Neural cell (in vitro differentiated cells): Measurements from ENCODE around the gene SDK1. TPM values are rescaled to one million over a fixed set of nuclear protein-coding genes. Genes with fewer than 3 reads are reported as not detected.

Source experiments
- H2AFZ ChIP-seq: fragments of 200-600, 300-800 bp; sonication (generic), shearing (Covaris generic); 2 replicates; pipeline ENCODE4 v1.6.0; 2014; ENCODE audit warnings: low read depth, mild to moderate bottlenecking, antibody characterized with exemption, low read length, moderate library complexity
- H3F3A ChIP-seq: fragments of 200-600 bp; shearing (Covaris generic); 2 replicates; pipeline ENCODE4 v1.6.1; 2016; ENCODE audit warnings: mild to moderate bottlenecking, moderate library complexity, mixed read lengths, antibody characterized with exemption, low read length; ENCODE audit not compliant: insufficient read depth, poor library complexity, severe bottlenecking
- H3K27ac ChIP-seq: fragments of 200-600, 300-800 bp; sonication (generic), shearing (Covaris generic); 2 replicates; pipeline ENCODE4 v1.5.1; 2014; ENCODE audit warnings: mild to moderate bottlenecking, low read length, moderate library complexity
- H3K27me3 ChIP-seq: fragments of 300-800, 200-600 bp; sonication (generic), shearing (Covaris generic); 2 replicates; pipeline ENCODE4 v1.6.0; 2014; ENCODE audit warnings: mild to moderate bottlenecking, low read depth, low read length, moderate library complexity; ENCODE audit not compliant: insufficient read depth
- H3K36me3 ChIP-seq: fragments of 300-800, 200-600 bp; sonication (generic), shearing (Covaris generic); 2 replicates; pipeline ENCODE4 v1.5.1; 2014; ENCODE audit warnings: mild to moderate bottlenecking, antibody characterized with exemption, low read length, moderate library complexity; ENCODE audit not compliant: insufficient read depth
- H3K4me2 ChIP-seq: fragments of 300-800, 200-600 bp; sonication (generic), shearing (Covaris generic); 2 replicates; pipeline ENCODE4 v1.6.0; 2014; ENCODE audit warnings: mild to moderate bottlenecking, low read length
- H3K4me3 ChIP-seq: fragments of 300-800, 200-600 bp; sonication (generic), shearing (Covaris generic); 2 replicates; pipeline ENCODE4 v1.5.1; 2014; ENCODE audit warnings: mild to moderate bottlenecking, low read length, moderate library complexity
- H3K79me2 ChIP-seq: fragments of 200-600 bp; shearing (Covaris generic); replicated peaks from 2 replicates; pipeline ENCODE4 v1.6.0; 2014; ENCODE audit warnings: mild to moderate bottlenecking, low read length, moderate library complexity; ENCODE audit not compliant: insufficient read depth
- H3K9ac ChIP-seq: fragments of 300-800, 200-600 bp; sonication (generic), shearing (Covaris generic); 2 replicates; pipeline ENCODE4 v1.6.1; 2016; ENCODE audit warnings: mild to moderate bottlenecking, low read length, mixed read lengths
- H3K9me2 ChIP-seq: fragments of 200-600 bp; shearing (Covaris generic); 2 replicates; pipeline ENCODE4 v1.6.1; 2016; ENCODE audit warnings: mild to moderate bottlenecking, low read length, mixed read lengths; ENCODE audit not compliant: insufficient read depth
- H3K9me3 ChIP-seq: fragments of 200-600, 300-800 bp; sonication (generic), shearing (Covaris generic); 2 replicates; pipeline ENCODE4 v1.6.1; 2016; ENCODE audit warnings: mild to moderate bottlenecking, mixed run types, low read length, moderate library complexity, mixed read lengths
- H4K20me1 ChIP-seq: fragments of 200-600 bp; shearing (Covaris generic); 2 replicates; pipeline ENCODE4 v1.6.1; 2016; ENCODE audit warnings: mild to moderate bottlenecking, mixed run types; ENCODE audit not compliant: insufficient read depth
- CTCF ChIP-seq: fragments of 450-650 bp; IDR thresholded peaks from 2 replicates; pipeline ENCODE4 v1.5.1; 2014; ENCODE audit warnings: antibody characterized with exemption, mild to moderate bottlenecking, moderate library complexity; ENCODE audit not compliant: poor library complexity, severe bottlenecking
- EP300 ChIP-seq: fragments of 450-650 bp; conservative IDR thresholded peaks from 2 replicates; pipeline ENCODE4 v1.6.1; 2014; ENCODE audit warnings: antibody characterized with exemption, mild to moderate bottlenecking, moderate library complexity; ENCODE audit not compliant: poor library complexity, severe bottlenecking
- EZH2 ChIP-seq: fragments of 200-600, 300-800 bp; shearing (Covaris generic), sonication (generic); IDR thresholded peaks from 2 replicates; pipeline ENCODE4 v1.6.1; 2014; ENCODE audit warnings: antibody characterized with exemption, low read length, borderline replicate concordance, mild to moderate bottlenecking; ENCODE audit not compliant: insufficient read depth, poor library complexity, severe bottlenecking
- MXI1 ChIP-seq: fragments of 450-650 bp; conservative IDR thresholded peaks from 2 replicates; pipeline ENCODE4 v1.6.1; 2014; ENCODE audit warnings: antibody characterized with exemption, mild to moderate bottlenecking; ENCODE audit not compliant: poor library complexity, severe bottlenecking
- POLR2AphosphoS5 ChIP-seq: IDR thresholded peaks from 2 replicates; pipeline ENCODE4 v1.6.1; 2012
- RAD21 ChIP-seq: fragments of 450-650 bp; conservative IDR thresholded peaks from 2 replicates; pipeline ENCODE4 v1.6.1; 2014; ENCODE audit warnings: antibody characterized with exemption, mild to moderate bottlenecking, moderate library complexity
- REST ChIP-seq: IDR thresholded peaks from 2 replicates; pipeline ENCODE4 v1.6.1; 2012; ENCODE audit warnings: borderline replicate concordance
- SMC3 ChIP-seq: fragments of 450-650 bp; conservative IDR thresholded peaks from 2 replicates; pipeline ENCODE4 v1.6.1; 2014; ENCODE audit warnings: antibody characterized with exemption, mild to moderate bottlenecking, moderate library complexity; ENCODE audit not compliant: poor library complexity
- TAF1 ChIP-seq: IDR thresholded peaks from 2 replicates; pipeline ENCODE4 v1.6.1; 2012; ENCODE audit warnings: low read depth
- polyA plus RNA-seq: library from polyadenylated mRNA; depleted of rRNA; stranded (reverse); fragments of >200 nt; gene quantifications from 2 replicates; pipeline ENCODE4 v1.2.3, GENCODE V29; 2014

The SDK1 gene
- polyA plus RNA-seq, 1 donor from 2014 or later: 2.7 TPM

GRCh38 chr7:4269746-4270145 is 968.7 kb downstream of the SDK1 start:
- Histone ChIP-seq H3K9ac (no peak overlapping the region), H3K27ac (no peak overlapping the region), H3K36me3 (no peaks in the 10 kb centered on the region), H3F3A (no peaks in the 10 kb centered on the region), H3K9me2 (no peaks in the 10 kb centered on the region), H4K20me1 (no peaks in the 10 kb centered on the region), H3K9me3 (no peaks in the 10 kb centered on the region), H3K79me2 (no peaks in the 10 kb centered on the region), H3K4me2 (no peak overlapping the region), H3K27me3 (no peaks in the 10 kb centered on the region), H3K4me3 (no peak overlapping the region), H2AFZ (no peak overlapping the region)
- TF ChIP-seq POLR2AphosphoS5 (no peak), CTCF (no peak), TAF1 (no peak), EP300 (no peak), MXI1 (no peak), RAD21 (no peak), REST (no peak), SMC3 (no peak), EZH2 (no peak)

- Histone ChIP-seq H3K4me2 (no peak overlapping the region), H3K27me3 (no peaks in the 10 kb centered on the region), H2AFZ (no peak overlapping the region), H3F3A (no peaks in the 10 kb centered on the region), H3K27ac (no peak overlapping the region), H3K36me3 (no peaks in the 10 kb centered on the region), H4K20me1 (no peaks in the 10 kb centered on the region), H3K9me3 (no peaks in the 10 kb centered on the region), H3K9me2 (no peaks in the 10 kb centered on the region), H3K4me3 (no peak overlapping the region), H3K9ac (no peak overlapping the region), H3K79me2 (no peaks in the 10 kb centered on the region)
- no peak for TF ChIP-seq RAD21
- no peak for TF ChIP-seq TAF1
- TF ChIP-seq POLR2AphosphoS5: no peak
- no peak for TF ChIP-seq SMC3
These were observed 969.2 kb downstream of the SDK1 start for GRCh38 chr7:4270268-4270667.
